ENCODE data around the gene ZBTB9. TPM values are rescaled to one million over a fixed set of nuclear protein-coding genes. Genes with fewer than 3 reads are reported as not detected.
"Not testable (repeated sequence)": the region's sequence is repeated elsewhere in the genome, so short reads cannot be mapped to it uniquely, and the experiment has no call there.

Gene ZBTB9
- total RNA-seq, 4 donors from 2014 or later = 3.1 to 3.7 (median 3.4) TPM

- WGBS, 2 donors = 65 to 79% methylated on average over 1 of the region's 1 CpG
Measured at GRCh38 chr6:33481192-33481591, 26.8 kb downstream of the ZBTB9 start.

GRCh38 chr6:33482620-33483019, 28.2 kb downstream of the ZBTB9 start:
- H3K9me3 ChIP-seq; H3K27me3 ChIP-seq; H3K4me1 ChIP-seq; H3K27ac ChIP-seq; H3K4me3 ChIP-seq; DNase-seq (ENCODE audit: low spot score in 2 of 2); H3K36me3 ChIP-seq: not testable (repeated sequence)
- WGBS, 2 donors = 87 to 95% methylated on average over 5 of the region's 5 CpGs

More at GRCh38 chr6:33481192-33481591, 26.8 kb downstream of the ZBTB9 start:
- no peak for TF ChIP-seq POLR2A (IDR thresholded peaks at IDR 0.05)
- no peak for TF ChIP-seq CTCF (IDR thresholded peaks at IDR 0.05)
- no peak for TF ChIP-seq EP300 (IDR thresholded peaks at IDR 0.05)
- Histone ChIP-seq H3K27ac (no peak overlapping the region), H3K4me1 (no peaks in the 10 kb centered on the region), H3K4me3 (no peak overlapping the region), H3K27me3 (no peaks in the 10 kb centered on the region), H3K36me3 (no peaks in the 10 kb centered on the region), H3K9me3 (no peaks in the 10 kb centered on the region)
- DNase-seq (ENCODE audit: low spot score in 2 of 2) = no peak

- Histone ChIP-seq H3K4me1 (no peaks in the 10 kb centered on the region), H3K36me3 (no peaks in the 10 kb centered on the region), H3K27ac (no peak overlapping the region), H3K4me3 (no peak overlapping the region), H3K9me3 (no peaks in the 10 kb centered on the region), H3K27me3 (peaks cover 0 to 14% of the 10 kb centered on the region in 2 donors)
- TF ChIP-seq POLR2A (IDR thresholded peaks at IDR 0.05) = no peak
- no peak for TF ChIP-seq CTCF (IDR thresholded peaks at IDR 0.05)
- TF ChIP-seq EP300 (IDR thresholded peaks at IDR 0.05) = no peak
- DNase-seq (ENCODE audit: low spot score in 2 of 2) = no peak
- 65 to 88% methylated on average over 3 of the region's 3 CpGs for WGBS, 2 donors
Measured at GRCh38 chr6:33483678-33484077, 29.3 kb downstream of the ZBTB9 start.

DNA sequence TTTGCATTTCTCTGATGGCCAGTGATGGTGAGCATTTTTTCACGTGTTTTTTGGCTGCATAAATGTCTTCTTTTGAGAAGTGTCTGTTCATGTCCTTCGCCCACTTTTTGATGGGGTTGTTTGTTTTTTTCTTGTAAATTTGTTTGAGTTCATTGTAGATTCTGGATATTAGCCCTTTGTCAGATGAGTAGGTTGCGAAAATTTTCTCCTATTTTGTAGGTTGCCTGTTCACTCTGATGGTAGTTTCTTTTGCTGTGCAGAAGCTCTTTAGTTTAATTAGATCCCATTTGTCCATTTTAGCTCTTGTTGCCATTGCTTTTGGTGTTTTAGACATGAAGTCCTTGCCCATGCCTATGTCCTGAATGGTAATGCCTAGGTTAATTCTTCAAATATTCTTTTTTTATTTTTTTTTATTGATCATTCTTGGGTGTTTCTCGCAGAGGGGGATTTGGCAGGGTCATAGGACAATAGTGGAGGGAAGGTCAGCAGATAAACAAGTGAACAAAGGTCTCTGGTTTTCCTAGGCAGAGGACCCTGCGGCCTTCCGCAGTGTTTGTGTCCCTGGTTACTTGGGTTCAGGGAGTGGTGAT, 30.4 kb downstream of the ZBTB9 start:
- 78 to 87% methylated on average over 4 of the region's 6 CpGs for WGBS, 2 donors
- DNase-seq (ENCODE audit: low spot score in 2 of 2); H3K36me3 ChIP-seq: not testable (repeated sequence)

DNA sequence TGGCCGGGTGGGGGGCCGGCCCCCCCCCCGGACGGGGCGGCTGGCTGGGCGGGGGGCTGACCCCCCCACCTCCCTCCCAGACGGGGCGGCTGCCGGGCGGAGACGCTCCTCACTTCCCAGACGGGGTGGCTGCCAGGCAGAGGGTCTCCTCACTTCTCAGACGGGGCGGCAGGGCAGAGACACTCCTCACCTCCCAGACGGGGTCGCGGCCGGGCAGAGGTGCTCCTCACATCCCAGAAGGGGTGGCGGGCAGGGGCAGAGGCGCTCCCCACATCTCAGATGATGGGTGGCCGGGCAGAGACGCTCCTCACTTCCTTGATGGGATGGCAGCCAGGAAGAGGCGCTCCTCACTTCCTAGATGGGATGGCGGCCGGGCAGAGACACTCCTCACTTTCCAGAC, 31.3 kb downstream of the ZBTB9 start:
- peaks cover 0 to 14% of the 10 kb centered on the region in 2 donors for H3K27me3 ChIP-seq
- H3K4me3 ChIP-seq; H3K9me3 ChIP-seq; H3K27ac ChIP-seq; H3K4me1 ChIP-seq; H3K36me3 ChIP-seq; DNase-seq (ENCODE audit: low spot score in 2 of 2): not testable (repeated sequence)
- 83 to 87% methylated on average over 16 to 18 of the region's 25 CpGs for WGBS, 2 donors

More for the DNA sequence above, 30.4 kb downstream of the ZBTB9 start:
- H3K4me3 ChIP-seq, H3K9me3 ChIP-seq, H3K27ac ChIP-seq, H3K4me1 ChIP-seq: not testable (repeated sequence)
- peaks cover 0 to 14% of the 10 kb centered on the region in 2 donors for H3K27me3 ChIP-seq

GRCh38 chr6:33488339-33488738, 34.0 kb downstream of the ZBTB9 start:
- no peaks in the 10 kb centered on the region for H3K36me3 ChIP-seq
- peaks cover 0 to 14% of the 10 kb centered on the region in 2 donors for H3K27me3 ChIP-seq
- no peaks in the 10 kb centered on the region for H3K4me1 ChIP-seq
- no peaks in the 10 kb centered on the region for H3K9me3 ChIP-seq
- H3K4me3 ChIP-seq = no peak overlapping the region
- WGBS, 2 donors = 67 to 70% methylated on average over 7 of the region's 7 CpGs
- TF ChIP-seq POLR2A (IDR thresholded peaks at IDR 0.05) = no peak
- no peak for TF ChIP-seq CTCF (IDR thresholded peaks at IDR 0.05)
- no peak for TF ChIP-seq EP300 (IDR thresholded peaks at IDR 0.05)
- H3K27ac ChIP-seq = no peak overlapping the region
- DNase-seq (ENCODE audit: low spot score in 2 of 2) = no peak

- Histone ChIP-seq H3K9me3 (no peaks in the 10 kb centered on the region), H3K27ac (no peak overlapping the region), H3K4me1 (no peaks in the 10 kb centered on the region), H3K36me3 (no peaks in the 10 kb centered on the region), H3K27me3 (peaks cover 0 to 14% of the 10 kb centered on the region in 2 donors), H3K4me3 (no peak overlapping the region)
- WGBS, 2 donors = 50 to 54% methylated on average over 3 of the region's 3 CpGs
- no peak for DNase-seq (ENCODE audit: low spot score in 2 of 2)
- no peak for TF ChIP-seq POLR2A (IDR thresholded peaks at IDR 0.05)
- no peak for TF ChIP-seq CTCF (IDR thresholded peaks at IDR 0.05)
- TF ChIP-seq EP300 (IDR thresholded peaks at IDR 0.05) = no peak
Measured at GRCh38 chr6:33490198-33490597, 35.8 kb downstream of the ZBTB9 start.
